ENCODE measurements around the gene SDSL.

- TF ChIP-seq, protein P1, sequence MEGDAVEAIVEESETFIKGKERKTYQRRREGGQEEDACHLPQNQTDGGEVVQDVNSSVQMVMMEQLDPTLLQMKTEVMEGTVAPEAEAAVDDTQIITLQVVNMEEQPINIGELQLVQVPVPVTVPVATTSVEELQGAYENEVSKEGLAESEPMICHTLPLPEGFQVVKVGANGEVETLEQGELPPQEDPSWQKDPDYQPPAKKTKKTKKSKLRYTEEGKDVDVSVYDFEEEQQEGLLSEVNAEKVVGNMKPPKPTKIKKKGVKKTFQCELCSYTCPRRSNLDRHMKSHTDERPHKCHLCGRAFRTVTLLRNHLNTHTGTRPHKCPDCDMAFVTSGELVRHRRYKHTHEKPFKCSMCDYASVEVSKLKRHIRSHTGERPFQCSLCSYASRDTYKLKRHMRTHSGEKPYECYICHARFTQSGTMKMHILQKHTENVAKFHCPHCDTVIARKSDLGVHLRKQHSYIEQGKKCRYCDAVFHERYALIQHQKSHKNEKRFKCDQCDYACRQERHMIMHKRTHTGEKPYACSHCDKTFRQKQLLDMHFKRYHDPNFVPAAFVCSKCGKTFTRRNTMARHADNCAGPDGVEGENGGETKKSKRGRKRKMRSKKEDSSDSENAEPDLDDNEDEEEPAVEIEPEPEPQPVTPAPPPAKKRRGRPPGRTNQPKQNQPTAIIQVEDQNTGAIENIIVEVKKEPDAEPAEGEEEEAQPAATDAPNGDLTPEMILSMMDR (conservative IDR thresholded peaks at IDR 0.05 in 1 of 2, IDR thresholded peaks at IDR 0.05 in 1 of 2; ENCODE audit: extremely low read depth in 1 of 2, insufficient read depth in 1 of 2, low read depth in 1 of 2, low read length in 2 of 2), result no peak
- peak; percentile 53 for TF ChIP-seq EZH2 (IDR thresholded peaks at IDR 0.05; ENCODE audit: borderline replicate concordance, low read length)
Observed at GRCh38 chr12:113473942-113474341, 51.8 kb downstream of the SDSL start.
